A549 treated with dexamethasone at 1 μM for 4 hours (cell line): Measurements from ENCODE around the gene FGB. TPM values are rescaled to one million over a fixed set of nuclear protein-coding genes. Genes with fewer than 3 reads are reported as not detected.

ENCODE experiments used
- total RNA-seq: library from RNA; stranded (reverse); fragments of 200-300 nt; extraction: Qiagen RNA extraction; gene quantifications from 5 replicates; pipeline ENCODE4 v1.2.3, GENCODE V29; 2022

Gene FGB
- total RNA-seq: 17.5 to 27.3 TPM (median 22.1 TPM) in 5 replicates

DNA sequence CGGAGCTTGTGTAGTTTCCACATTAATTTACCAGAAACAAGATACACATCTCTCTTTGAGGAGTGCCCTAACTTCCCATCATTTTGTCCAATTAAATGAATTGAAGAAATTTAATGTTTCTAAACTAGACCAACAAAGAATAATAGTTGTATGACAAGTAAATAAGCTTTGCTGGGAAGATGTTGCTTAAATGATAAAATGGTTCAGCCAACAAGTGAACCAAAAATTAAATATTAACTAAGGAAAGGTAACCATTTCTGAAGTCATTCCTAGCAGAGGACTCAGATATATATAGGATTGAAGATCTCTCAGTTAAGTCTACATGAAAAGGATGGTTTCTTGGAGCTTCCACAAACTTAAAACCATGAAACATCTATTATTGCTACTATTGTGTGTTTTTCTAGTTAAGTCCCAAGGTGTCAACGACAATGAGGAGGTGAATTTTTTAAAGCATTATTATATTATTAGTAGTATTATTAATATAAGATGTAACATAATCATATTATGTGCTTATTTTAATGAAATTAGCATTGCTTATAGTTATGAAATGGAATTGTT is at the start of gene FGB:
Gene FGB (plus strand): TSS at position 315 of the 558 bp plus-strand sequence. CDS start 8 bp downstream, at position 323.

DNA sequence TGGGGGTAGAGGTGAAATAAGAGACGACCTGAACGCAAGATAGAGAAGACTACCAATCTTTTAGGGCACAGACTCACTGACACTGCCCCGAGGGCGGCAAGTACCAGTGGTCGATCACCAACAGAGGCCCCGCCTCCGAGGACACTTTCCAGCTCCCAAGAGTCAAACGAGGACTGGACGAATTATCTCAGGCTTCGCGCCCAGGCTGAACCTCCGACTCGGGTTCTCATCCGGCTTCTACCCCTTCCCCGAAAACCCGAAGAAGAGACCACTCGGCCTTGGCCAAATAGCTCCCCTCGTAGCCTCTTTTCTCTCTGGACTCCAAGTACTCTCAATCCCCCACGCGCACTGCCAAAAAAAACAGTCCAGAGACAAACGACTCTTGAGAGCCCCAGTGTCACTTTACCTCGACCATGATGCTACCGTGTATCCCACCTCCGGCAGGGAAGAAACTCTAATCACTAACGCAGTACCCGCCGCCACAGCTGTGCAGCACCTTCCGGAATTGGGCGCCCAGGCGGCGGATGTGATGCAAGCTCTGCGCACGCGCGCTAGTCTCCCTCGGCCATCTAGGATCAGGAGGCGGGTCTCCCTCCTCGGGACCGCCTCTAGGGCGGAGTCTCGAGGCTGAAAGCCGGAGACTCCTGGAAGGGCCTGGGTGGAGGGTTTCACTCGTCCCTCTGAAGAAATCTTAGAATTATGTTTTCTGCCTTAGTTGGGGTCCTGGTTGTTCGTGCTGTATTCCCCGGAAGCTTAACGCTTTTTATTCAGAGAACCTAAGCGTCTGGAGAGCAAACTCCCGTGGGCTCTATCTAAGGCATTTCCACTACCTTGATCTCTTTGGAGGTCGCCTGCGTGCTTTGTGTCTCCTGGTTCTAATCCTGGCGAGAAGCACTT is 12.7 kb upstream of the FGB start, which contains the start of gene PLRG1:
Gene PLRG1 (minus strand): TSS at position 507 of the 897 bp plus-strand sequence. CDS start 92 bp downstream, at position 415.

DNA sequence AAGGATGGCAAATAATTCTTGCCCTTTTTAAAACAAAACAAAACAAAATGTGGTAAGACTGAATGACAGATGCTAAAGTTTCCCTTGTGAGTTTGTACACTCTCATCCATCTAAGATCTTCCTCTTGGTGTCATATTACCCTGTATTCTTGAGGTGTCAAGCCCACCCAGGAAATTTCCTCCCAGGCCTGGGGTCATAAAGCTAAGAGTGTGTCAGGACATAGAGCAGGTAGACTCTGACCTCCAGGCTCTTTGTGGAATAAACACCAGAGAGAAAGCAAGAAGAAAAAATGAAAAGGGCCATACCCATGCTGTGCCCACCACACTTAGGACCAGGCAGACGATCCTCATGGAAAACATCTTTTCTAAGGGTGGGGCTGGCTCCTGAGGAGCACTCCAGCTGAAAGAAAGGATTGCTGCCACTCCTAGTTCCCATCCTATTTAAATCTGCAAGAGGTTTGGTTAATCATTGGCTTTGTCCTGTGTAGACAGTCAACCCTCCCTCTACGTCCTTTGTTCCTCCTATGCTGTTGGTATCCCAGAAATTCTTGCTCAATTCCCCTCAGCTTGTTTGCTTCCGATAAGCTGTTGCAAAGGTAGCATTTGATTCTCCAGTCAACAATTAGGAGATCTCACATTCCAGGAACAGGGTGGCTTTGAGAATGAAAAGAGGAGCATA is 27.7 kb downstream of the FGB start, which contains the start of gene FGA:
Gene FGA (minus strand): TSS at position 414 of the 678 bp plus-strand sequence. CDS start 55 bp downstream, at position 359.

DNA sequence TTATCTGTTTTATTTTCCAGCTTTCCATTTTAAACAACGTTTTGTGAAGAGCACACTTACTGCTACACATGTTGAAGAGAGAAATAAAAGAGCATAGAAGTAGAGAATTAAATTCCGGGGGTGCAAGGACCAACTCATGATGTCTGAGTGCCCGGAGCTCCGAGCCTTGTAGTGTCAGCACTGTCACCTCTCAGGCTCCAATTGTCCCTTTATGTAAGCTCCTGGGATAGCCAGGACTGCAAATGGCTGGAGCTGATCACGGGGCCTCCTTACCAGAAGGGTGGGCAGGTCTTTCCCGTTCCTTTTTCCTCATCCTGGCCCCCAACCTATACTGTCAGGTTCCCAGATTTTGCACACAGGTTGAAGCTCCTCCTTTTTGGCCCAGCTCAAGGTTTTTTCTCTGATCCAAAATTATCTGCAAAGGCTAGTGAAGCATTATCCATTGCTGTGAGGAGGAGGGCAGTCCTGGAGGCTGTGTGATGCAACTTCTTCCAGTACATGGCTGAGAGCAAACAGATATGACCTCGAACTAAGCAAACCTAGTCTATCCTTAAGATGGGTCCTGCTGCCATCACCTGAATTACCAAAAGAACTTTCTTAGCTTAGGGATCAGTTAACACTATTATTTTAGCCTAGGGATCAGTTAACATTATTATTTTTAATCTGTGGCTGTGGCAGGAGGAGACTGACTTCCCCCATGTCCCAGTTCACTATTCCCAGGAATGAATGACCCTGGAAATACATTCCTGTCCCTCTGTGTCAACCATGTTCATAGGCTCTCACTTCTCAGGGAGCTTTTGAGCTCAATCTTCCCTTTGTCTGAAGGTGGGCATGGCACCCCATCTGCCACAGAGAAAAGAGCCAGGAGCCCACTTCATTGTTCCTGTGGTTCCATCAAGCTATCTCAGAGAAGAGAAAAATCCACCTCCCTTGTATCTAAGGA is 49.9 kb downstream of the FGB start, which contains the start of gene FGG:
Gene FGG (minus strand): TSS at position 185 of the 943 bp plus-strand sequence. CDS start 47 bp downstream, at position 138.

Other genes starting within 250 kb of the FGB start
- 0.01 TPM in 1 of 5 replicates, not detected in the others for gene DCHS2, start 71.2 kb upstream of the FGB start, total RNA-seq
- 48.8 to 59.9 TPM (median 55.0 TPM) in 5 replicates for gene PLRG1, start 12.6 kb upstream of the FGB start, total RNA-seq
- 20.0 to 25.7 TPM (median 20.2 TPM) in 5 replicates for gene FGA, start 27.7 kb downstream of the FGB start, total RNA-seq
- gene FGG, start 49.6 kb downstream of the FGB start, total RNA-seq: 5.0 to 8.7 TPM (median 5.7 TPM) in 5 replicates
- 0.07 to 0.11 TPM (median 0.08 TPM) in 3 of 5 replicates, not detected in the others for gene LRAT, start 181.0 kb downstream of the FGB start, total RNA-seq
- gene RBM46, start 218.3 kb downstream of the FGB start, total RNA-seq: not detected in 5 replicates